HG03354 (cell line): ENCODE results near the gene SYT1.
A peak's percentile ranks its signal among the peaks of the same experiment; 100 is the strongest.
"Not testable (repeated sequence)": the region's sequence is repeated elsewhere in the genome, so short reads cannot be mapped to it uniquely, and the experiment has no call there.

Source experiments
- ATAC-seq: cut with Tn5 transposase; IDR thresholded peaks from one replicate; pipeline ENCODE4 v1.9.1; 2021; ENCODE audit warnings: mild to moderate bottlenecking; ENCODE audit not compliant: unreplicated experiment, poor library complexity, severe bottlenecking

SYT1 gene

GRCh38 chr12:78963439-78964227 is 99.1 kb downstream of the SYT1 start:
- ATAC-seq = no peak

- no peak for ATAC-seq
Measured at GRCh38 chr12:78964521-78964920, 99.9 kb downstream of the SYT1 start.

GRCh38 chr12:78966062-78966461 is 101.5 kb downstream of the SYT1 start:
- no peak for ATAC-seq

GRCh38 chr12:78966926-78967325 is 102.4 kb downstream of the SYT1 start:
- no peak for ATAC-seq

- no peak for ATAC-seq
Measured at GRCh38 chr12:78968226-78968625, 103.7 kb downstream of the SYT1 start.

- no peak for ATAC-seq
Measured at GRCh38 chr12:78970041-78970440, 105.5 kb downstream of the SYT1 start.

GRCh38 chr12:78977304-78977867 is 112.8 kb downstream of the SYT1 start:
- ATAC-seq = no peak

- ATAC-seq = no peak
Measured at GRCh38 chr12:78994168-78994791, 129.7 kb downstream of the SYT1 start.

- ATAC-seq = no peak
Measured at GRCh38 chr12:79000501-79000900, 135.9 kb downstream of the SYT1 start.

- no peak for ATAC-seq
Measured at GRCh38 chr12:79001404-79001803, 136.8 kb downstream of the SYT1 start.

GRCh38 chr12:79006306-79006705 is 141.7 kb downstream of the SYT1 start:
- ATAC-seq = peak; percentile 46

- no peak for ATAC-seq
Measured at GRCh38 chr12:79008591-79008990, 144.0 kb downstream of the SYT1 start.

GRCh38 chr12:79012636-79013035 is 148.1 kb downstream of the SYT1 start:
- ATAC-seq = no peak

- no peak for ATAC-seq
Measured at GRCh38 chr12:79016181-79016580, 151.6 kb downstream of the SYT1 start.

GRCh38 chr12:79019672-79020071 is 155.1 kb downstream of the SYT1 start:
- ATAC-seq = peak; percentile 67

GRCh38 chr12:79020106-79020505 is 155.5 kb downstream of the SYT1 start:
- no peak for ATAC-seq

GRCh38 chr12:79021021-79021420 is 156.4 kb downstream of the SYT1 start:
- ATAC-seq = no peak

GRCh38 chr12:79023261-79023660 is 158.7 kb downstream of the SYT1 start:
- no peak for ATAC-seq

- ATAC-seq = no peak
Measured at GRCh38 chr12:79023784-79024183, 159.2 kb downstream of the SYT1 start.

GRCh38 chr12:79033788-79034187 is 169.2 kb downstream of the SYT1 start:
- ATAC-seq = no peak

GRCh38 chr12:79044748-79045147 is 180.2 kb downstream of the SYT1 start:
- not testable (repeated sequence) for ATAC-seq
